Measurements from ENCODE around the gene USP2. TPM values are rescaled to one million over a fixed set of nuclear protein-coding genes. Genes with fewer than 3 reads are reported as not detected.

The USP2 gene
- total RNA-seq, 4 donors from 2014 or later: 0.19 to 8.7 (median 1.0) TPM

- TF ChIP-seq CTCF (IDR thresholded peaks at IDR 0.05; ENCODE audit: low read depth): no peak
Observed at GRCh38 chr11:119375337-119376196, 5.9 kb downstream of the USP2 start.

GRCh38 chr11:119374632-119375336 is 6.7 kb downstream of the USP2 start:
- no peak for TF ChIP-seq CTCF (IDR thresholded peaks at IDR 0.05; ENCODE audit: low read depth)

DNA sequence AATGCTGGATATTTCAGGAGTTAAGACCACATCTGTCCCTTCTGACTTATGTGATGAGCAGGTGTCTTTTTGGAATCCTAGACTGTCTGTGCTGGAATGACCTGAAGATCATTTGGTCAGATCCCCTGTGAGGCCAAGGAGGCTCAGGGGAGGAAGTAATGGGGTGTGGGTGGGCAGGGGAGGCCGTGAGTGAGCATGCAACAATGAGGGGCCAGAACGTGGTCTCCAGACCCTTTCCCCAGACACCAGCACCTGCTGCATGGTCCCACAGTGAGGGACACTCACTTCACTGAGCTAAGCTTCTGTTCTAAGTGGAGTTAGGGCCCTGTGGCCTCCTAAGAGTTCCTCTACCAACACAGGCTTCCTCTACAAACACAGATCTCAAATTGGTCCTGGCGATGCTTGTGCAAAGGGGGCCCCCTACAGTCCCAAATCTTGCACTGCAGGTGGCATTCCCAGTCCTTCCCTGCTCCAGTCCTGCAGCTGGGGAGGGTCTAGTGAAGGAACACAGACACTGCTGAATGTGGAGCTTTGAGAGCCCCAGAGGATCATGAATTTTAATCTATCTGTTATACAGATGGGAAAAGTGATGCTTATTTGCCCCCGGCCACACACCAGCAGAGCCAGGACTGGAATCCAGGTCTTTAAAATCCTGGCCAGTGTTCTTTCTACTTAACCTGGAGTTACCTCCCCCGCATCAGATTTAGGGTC is 7.4 kb downstream of the USP2 start:
- no peak for TF ChIP-seq CTCF (IDR thresholded peaks at IDR 0.05; ENCODE audit: low read depth)

DNA sequence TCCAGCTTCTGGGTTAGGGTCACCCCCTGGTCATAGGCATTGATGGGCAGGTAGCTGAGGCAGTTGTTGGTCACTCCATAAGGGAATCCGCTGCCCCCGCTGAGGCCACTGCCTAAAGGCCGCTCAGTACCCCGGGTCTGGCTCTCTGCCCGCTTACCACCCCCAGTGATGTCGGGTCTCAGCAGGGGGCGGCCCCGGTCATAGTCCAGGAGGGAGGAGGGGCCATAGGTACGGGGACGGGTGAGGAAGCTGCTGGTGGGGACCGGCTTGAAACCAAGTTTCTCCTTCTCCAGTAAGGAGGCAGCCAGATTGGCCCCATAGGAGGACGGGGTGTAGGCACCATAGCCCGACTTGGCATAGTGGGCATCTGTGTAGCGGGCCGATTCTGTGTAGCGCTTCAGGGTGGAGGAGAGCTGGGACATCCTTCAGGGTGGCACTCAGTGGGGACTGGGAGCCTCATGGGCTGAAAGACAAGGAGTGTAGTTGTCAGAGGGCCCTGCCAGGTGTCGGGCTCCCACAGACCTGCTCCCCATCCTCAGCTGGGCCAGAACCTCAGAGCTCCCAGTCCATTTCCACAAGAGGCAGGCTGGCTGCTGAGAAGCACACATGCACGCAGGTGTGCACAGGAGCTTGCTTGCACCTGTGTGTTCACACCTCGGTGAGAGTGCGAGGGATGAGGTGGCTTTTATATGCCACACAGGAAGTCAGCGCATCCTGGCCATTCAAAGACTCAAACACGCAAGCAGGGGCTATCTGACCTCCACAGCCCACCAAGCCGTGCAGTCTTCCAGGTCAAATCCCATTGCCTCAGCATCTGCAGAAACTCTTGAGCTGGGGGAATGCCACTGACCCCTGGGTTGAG is 8.2 kb downstream of the USP2 start:
- no peak for TF ChIP-seq CTCF (IDR thresholded peaks at IDR 0.05; ENCODE audit: low read depth)

DNA sequence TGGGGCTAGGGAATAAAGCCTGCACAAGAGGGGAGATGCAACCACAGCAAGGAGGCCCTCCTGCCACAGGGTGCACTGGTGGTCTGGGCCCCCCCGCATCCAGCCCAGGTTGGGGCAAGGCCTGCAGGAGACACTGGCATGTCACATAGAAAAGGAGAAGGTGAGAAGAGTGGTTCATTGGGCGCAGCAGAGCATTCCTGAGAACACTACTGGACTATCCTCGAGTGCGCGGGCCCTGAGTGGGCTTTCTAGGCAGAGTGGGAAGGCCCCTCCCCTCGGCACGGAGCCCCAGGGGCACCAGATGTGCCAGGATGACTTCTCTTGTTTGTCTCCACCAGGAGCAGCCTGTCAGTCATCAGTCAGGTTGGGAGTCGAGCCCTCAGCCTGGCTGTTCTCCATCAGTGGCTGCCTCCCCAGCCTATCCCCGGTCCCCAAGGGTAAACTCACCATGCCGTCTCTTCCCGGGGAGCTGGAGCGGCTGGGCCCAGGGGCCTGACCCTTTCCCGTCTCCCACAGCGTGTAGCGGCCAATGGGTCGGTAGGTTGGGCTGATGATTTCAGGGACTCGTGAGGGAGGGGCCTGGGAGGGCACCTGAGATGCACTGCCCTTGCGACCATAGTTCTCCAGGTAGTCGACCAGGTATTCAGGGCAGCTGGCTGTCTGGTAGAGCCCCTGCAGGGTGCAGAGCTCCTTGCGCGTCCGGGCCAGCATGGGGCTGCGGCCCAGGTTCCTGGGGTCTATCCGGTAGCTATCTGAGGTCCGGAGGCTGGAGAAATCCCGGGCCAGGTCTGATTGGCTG is 9.0 kb downstream of the USP2 start:
- no peak for TF ChIP-seq CTCF (IDR thresholded peaks at IDR 0.05; ENCODE audit: low read depth)

- TF ChIP-seq CTCF (IDR thresholded peaks at IDR 0.05; ENCODE audit: low read depth): no peak
Observed at GRCh38 chr11:119371778-119372182, 9.7 kb downstream of the USP2 start.

Measured in subcutaneous adipose tissue (tissue), 4 donors.